HG02943 (cell line): ENCODE results near the gene RPL10L.

Source experiments
- ATAC-seq: cut with Tn5 transposase; IDR thresholded peaks from one replicate; pipeline ENCODE4 v1.9.1; 2021; ENCODE audit warnings: mild to moderate bottlenecking, low read depth, moderate library complexity; ENCODE audit not compliant: unreplicated experiment

The RPL10L gene

GRCh38 chr14:46651526-46652144 is at the start of gene RPL10L:
TSS of gene RPL10L (minus strand) at chr14:46651781. CDS start at chr14:46651736, 45 bp downstream.
- ATAC-seq, result no peak

- ATAC-seq, result no peak
Measured at GRCh38 chr14:46691819-46692218, 40.2 kb upstream of the RPL10L start.

GRCh38 chr14:46686652-46687051 is 35.1 kb upstream of the RPL10L start:
- ATAC-seq, result no peak

GRCh38 chr14:46672128-46672527 is 20.5 kb upstream of the RPL10L start:
- no peak for ATAC-seq

- ATAC-seq, result no peak
Measured at GRCh38 chr14:46663382-46663781, 11.8 kb upstream of the RPL10L start.

GRCh38 chr14:46661728-46662127 is 10.1 kb upstream of the RPL10L start:
- no peak for ATAC-seq

GRCh38 chr14:46653031-46653755 is 1.6 kb upstream of the RPL10L start:
- ATAC-seq, result no peak

- ATAC-seq, result no peak
Measured at GRCh38 chr14:46646796-46647195, 4.8 kb downstream of the RPL10L start.

GRCh38 chr14:46626876-46627275 is 24.7 kb downstream of the RPL10L start:
- ATAC-seq, result no peak
